Measurements from ENCODE around the gene DSCAM. TPM values are rescaled to one million over a fixed set of nuclear protein-coding genes. Genes with fewer than 3 reads are reported as not detected.
"Not testable (repeated sequence)": the region's sequence is repeated elsewhere in the genome, so short reads cannot be mapped to it uniquely, and the experiment has no call there.

The DSCAM gene
- total RNA-seq, 3 donors from 2014 or later (not counting 1 experiment from before 2014, with no cell fraction given) = not detected

- no peaks in the 10 kb centered on the region for H3K4me1 ChIP-seq (ENCODE audit: control insufficient read depth, insufficient read depth, low read length)
- ATAC-seq = no peak
- H3K27me3 ChIP-seq (ENCODE audit: control insufficient read depth, insufficient read depth, low read length) = no peaks in the 10 kb centered on the region
- Mint-ChIP-seq H3K4me3 (no peak overlapping the region), H3K36me3 (no peaks in the 10 kb centered on the region), H3K9me3 (peaks cover 5 to 12% of the 10 kb centered on the region in 2 donors), H3K27me3 (ENCODE audit: low read depth in 2 of 2) (no peaks in the 10 kb centered on the region), H3K27ac (no peak overlapping the region), H3K4me1 (no peaks in the 10 kb centered on the region)
- DNase-seq = no peak
- no peak overlapping the region for H3K27ac ChIP-seq (ENCODE audit: low read length)
- H3K36me3 ChIP-seq (ENCODE audit: control insufficient read depth, insufficient read depth, low read length) = no peaks in the 10 kb centered on the region
- intact Hi-C loops (cut with micrococcal nuclease) = no loop called here
- peaks cover 3% of the 10 kb centered on the region for H3K9me3 ChIP-seq (ENCODE audit: control insufficient read depth, insufficient read depth, low read length)
- WGBS (ENCODE audit: insufficient coverage) = 90% methylated on average over 6 of the region's 9 CpGs
- no peak for TF ChIP-seq CTCF (IDR thresholded peaks at IDR 0.05)
- H3K4me3 ChIP-seq (ENCODE audit: low read length) = no peak overlapping the region
These were observed 658.9 kb downstream of the DSCAM start for GRCh38 chr21:40187946-40188654.

GRCh38 chr21:40187244-40187643 is 659.7 kb downstream of the DSCAM start:
- no peaks in the 10 kb centered on the region for H3K4me1 ChIP-seq (ENCODE audit: control insufficient read depth, insufficient read depth, low read length)
- no peak for TF ChIP-seq CTCF (IDR thresholded peaks at IDR 0.05)
- peaks cover 3% of the 10 kb centered on the region for H3K9me3 ChIP-seq (ENCODE audit: control insufficient read depth, insufficient read depth, low read length)
- Mint-ChIP-seq H3K9me3 (peaks cover 0 to 9% of the 10 kb centered on the region in 2 donors), H3K27ac (no peak overlapping the region), H3K4me3 (no peak overlapping the region), H3K4me1 (peaks cover 0 to under 1% of the 10 kb centered on the region in 2 donors), H3K27me3 (ENCODE audit: low read depth in 2 of 2) (no peaks in the 10 kb centered on the region), H3K36me3 (peaks cover under 1% of the 10 kb centered on the region)
- ATAC-seq = no peak
- WGBS (ENCODE audit: insufficient coverage) = 94% methylated on average over 6 of the region's 6 CpGs
- no peak overlapping the region for H3K27ac ChIP-seq (ENCODE audit: low read length)
- H3K27me3 ChIP-seq (ENCODE audit: control insufficient read depth, insufficient read depth, low read length) = no peaks in the 10 kb centered on the region
- no peak overlapping the region for H3K4me3 ChIP-seq (ENCODE audit: low read length)
- DNase-seq = no peak
- intact Hi-C loops (cut with micrococcal nuclease) = no loop called here
- H3K36me3 ChIP-seq (ENCODE audit: control insufficient read depth, insufficient read depth, low read length) = no peaks in the 10 kb centered on the region

- TF ChIP-seq CTCF (IDR thresholded peaks at IDR 0.05) = no peak
- H3K27me3 Mint-ChIP-seq (ENCODE audit: low read depth in 2 of 2) = no peaks in the 10 kb centered on the region
- peaks cover 11% of the 10 kb centered on the region for H3K36me3 Mint-ChIP-seq
- intact Hi-C loops (cut with micrococcal nuclease) = no loop called here
- ATAC-seq (no peak), DNase-seq (no peak)
- H3K4me1 ChIP-seq (ENCODE audit: control insufficient read depth, insufficient read depth, low read length) = no peaks in the 10 kb centered on the region
- no peak overlapping the region for H3K27ac Mint-ChIP-seq
- WGBS (ENCODE audit: insufficient coverage) = 39% methylated on average over 6 of the region's 6 CpGs
- no peak overlapping the region for H3K4me3 Mint-ChIP-seq
- H3K9me3 Mint-ChIP-seq = peaks cover 6 to 15% of the 10 kb centered on the region in 2 donors
- H3K36me3 ChIP-seq (ENCODE audit: control insufficient read depth, insufficient read depth, low read length) = no peaks in the 10 kb centered on the region
- peaks cover 0 to 7% of the 10 kb centered on the region in 2 donors for H3K4me1 Mint-ChIP-seq
- H3K9me3 ChIP-seq (ENCODE audit: control insufficient read depth, insufficient read depth, low read length) = peaks cover 6% of the 10 kb centered on the region
- H3K4me3 ChIP-seq (ENCODE audit: low read length) = no peak overlapping the region
- H3K27me3 ChIP-seq (ENCODE audit: control insufficient read depth, insufficient read depth, low read length) = no peaks in the 10 kb centered on the region
- H3K27ac ChIP-seq (ENCODE audit: low read length) = no peak overlapping the region
These were observed 660.9 kb downstream of the DSCAM start for GRCh38 chr21:40186045-40186444.

- intact Hi-C loops (cut with micrococcal nuclease) = no loop called here
- peaks cover 11% of the 10 kb centered on the region for H3K36me3 Mint-ChIP-seq
- H3K27me3 Mint-ChIP-seq (ENCODE audit: low read depth in 2 of 2) = no peaks in the 10 kb centered on the region
- peaks cover 0 to 7% of the 10 kb centered on the region in 2 donors for H3K4me1 Mint-ChIP-seq
- 92% methylated on average over 8 of the region's 8 CpGs for WGBS (ENCODE audit: insufficient coverage)
- no peaks in the 10 kb centered on the region for H3K36me3 ChIP-seq (ENCODE audit: control insufficient read depth, insufficient read depth, low read length)
- no peak for TF ChIP-seq CTCF (IDR thresholded peaks at IDR 0.05)
- H3K4me3 Mint-ChIP-seq = no peak overlapping the region
- DNase-seq (no peak), ATAC-seq (peak in 1 of 3 donors; percentile 44)
- H3K4me1 ChIP-seq (ENCODE audit: control insufficient read depth, insufficient read depth, low read length) = no peaks in the 10 kb centered on the region
- H3K27ac ChIP-seq (ENCODE audit: low read length) = no peak overlapping the region
- peaks cover 6% of the 10 kb centered on the region for H3K9me3 ChIP-seq (ENCODE audit: control insufficient read depth, insufficient read depth, low read length)
- no peak overlapping the region for H3K4me3 ChIP-seq (ENCODE audit: low read length)
- H3K27me3 ChIP-seq (ENCODE audit: control insufficient read depth, insufficient read depth, low read length) = no peaks in the 10 kb centered on the region
- H3K27ac Mint-ChIP-seq = no peak overlapping the region
- peaks cover 6 to 16% of the 10 kb centered on the region in 2 donors for H3K9me3 Mint-ChIP-seq
These were observed 661.8 kb downstream of the DSCAM start for GRCh38 chr21:40185208-40185607.

GRCh38 chr21:40182491-40182890 is 664.5 kb downstream of the DSCAM start:
- H3K36me3 ChIP-seq (ENCODE audit: control insufficient read depth, insufficient read depth, low read length); H3K27me3 ChIP-seq (ENCODE audit: control insufficient read depth, insufficient read depth, low read length); intact Hi-C loops (cut with micrococcal nuclease); H3K27ac ChIP-seq (ENCODE audit: low read length); H3K4me3 ChIP-seq (ENCODE audit: low read length); H3K4me3 Mint-ChIP-seq; H3K4me1 Mint-ChIP-seq; H3K27me3 Mint-ChIP-seq (ENCODE audit: low read depth in 2 of 2); DNase-seq; ATAC-seq; H3K27ac Mint-ChIP-seq; H3K9me3 ChIP-seq (ENCODE audit: control insufficient read depth, insufficient read depth, low read length); H3K4me1 ChIP-seq (ENCODE audit: control insufficient read depth, insufficient read depth, low read length): not testable (repeated sequence)
- Mint-ChIP-seq H3K9me3 (peaks cover 6 to 11% of the 10 kb centered on the region in 2 donors), H3K36me3 (peaks cover 11% of the 10 kb centered on the region)
- WGBS (ENCODE audit: insufficient coverage) = 85% methylated on average over 13 of the region's 19 CpGs

Data from natural killer cell (primary cell).